OCI-LY3 (cell line): ENCODE data around the gene NDUFA13.

Experiments
- H2AFZ ChIP-seq: fragments of 200-600, 300-600 bp; shearing (Covaris generic); 2 replicates; pipeline ENCODE4 v1.6.0; 2014; ENCODE audit warnings: antibody characterized with exemption, low read depth, low read length
- H3K27ac ChIP-seq: fragments of 200-600, 300-600 bp; sonication (generic); 2 replicates; pipeline ENCODE4 v1.5.1; 2014; ENCODE audit warnings: mild to moderate bottlenecking, low read length, moderate library complexity, mixed read lengths
- H3K27me3 ChIP-seq: fragments of 200-600, 300-600 bp; sonication (generic); 2 replicates; pipeline ENCODE4 v1.6.1; 2014; ENCODE audit warnings: low read depth, low read length, mixed read lengths
- H3K36me3 ChIP-seq: fragments of 200-600, 300-600 bp; sonication (generic); replicated peaks from 2 replicates; pipeline ENCODE3; 2014; ENCODE audit warnings: low read depth, low read length, mixed read lengths
- H3K4me1 ChIP-seq: fragments of 300-600, 200-600 bp; sonication (generic); 2 replicates; pipeline ENCODE4 v1.6.1; 2014; ENCODE audit warnings: low read length, mixed read lengths
- H3K4me2 ChIP-seq: fragments of 200-600, 300-600 bp; sonication (generic); 2 replicates; pipeline ENCODE4 v1.6.1; 2014; ENCODE audit warnings: low read length, mixed read lengths
- H3K4me3 ChIP-seq: fragments of 300-600, 200-600 bp; sonication (generic); 2 replicates; pipeline ENCODE4 v1.5.1; 2014; ENCODE audit warnings: antibody characterized with exemption, mild to moderate bottlenecking, low read length, moderate library complexity
- H3K79me2 ChIP-seq: fragments of 300-600, 200-600 bp; shearing (Covaris generic); 2 replicates; pipeline ENCODE4 v1.6.1; 2014; ENCODE audit warnings: mild to moderate bottlenecking, low read length, mixed read lengths
- H3K9ac ChIP-seq: fragments of 300-600, 200-600 bp; shearing (Covaris generic); 2 replicates; pipeline ENCODE4 v1.6.0; 2014; ENCODE audit warnings: mild to moderate bottlenecking, low read length, moderate library complexity
- H3K9me3 ChIP-seq: fragments of 200-600, 300-600 bp; shearing (Covaris generic); 2 replicates; pipeline ENCODE4 v1.6.1; 2014; ENCODE audit warnings: low read length, mixed read lengths; ENCODE audit not compliant: insufficient read depth
- H4K20me1 ChIP-seq: fragments of 200-600, 300-600 bp; sonication (generic); 2 replicates; pipeline ENCODE4 v1.6.1; 2016; ENCODE audit warnings: low read length, mixed read lengths; ENCODE audit not compliant: insufficient read depth
- EZH2phosphoT487 ChIP-seq: fragments of 200-600 bp; shearing (Covaris generic); IDR thresholded peaks from 2 replicates; pipeline ENCODE4 v1.6.1; 2018; ENCODE audit warnings: antibody characterized with exemption, mixed run types, low read depth
- TF ChIP-seq, protein P1 (sequence below): fragments of 200-600, 300-600 bp; sonication (generic); IDR thresholded peaks from 2 replicates; pipeline ENCODE4 v1.5.1; 2014; ENCODE audit warnings: antibody characterized with exemption, low read length, low read depth

NDUFA13 gene

DNA sequence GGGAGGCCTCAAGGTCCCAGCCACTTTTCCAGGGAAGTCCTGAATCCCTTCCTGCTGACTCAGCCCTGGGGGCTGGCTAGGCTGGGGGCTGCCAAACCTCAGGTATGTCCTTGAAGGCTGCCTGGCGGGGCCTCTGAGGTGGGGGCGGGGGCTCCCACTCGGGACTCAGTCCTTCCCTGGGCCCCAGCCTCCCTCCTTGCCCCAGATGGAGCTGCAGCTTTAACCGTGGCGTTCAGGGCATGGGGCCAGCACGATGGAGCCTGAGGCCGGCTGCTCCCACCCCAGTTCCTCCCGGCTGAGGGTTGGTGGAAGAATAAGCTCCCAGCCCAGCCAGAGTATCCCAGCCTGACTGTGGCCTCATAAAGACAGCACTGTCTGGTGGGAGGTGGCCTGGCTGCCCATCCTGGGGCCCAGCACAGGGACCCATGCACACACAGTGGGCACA is 34.5 kb downstream of the NDUFA13 start:
- H3K4me3 ChIP-seq: no peak overlapping the region
- no peak overlapping the region for H2AFZ ChIP-seq
- H3K27ac ChIP-seq: no peak overlapping the region
- no peak overlapping the region for H3K4me2 ChIP-seq
- H3K9ac ChIP-seq: no peak overlapping the region
- H3K36me3 ChIP-seq: no peaks in the 10 kb centered on the region
- no peaks in the 10 kb centered on the region for H4K20me1 ChIP-seq
- H3K27me3 ChIP-seq: no peaks in the 10 kb centered on the region
- no peaks in the 10 kb centered on the region for H3K79me2 ChIP-seq
- no peaks in the 10 kb centered on the region for H3K4me1 ChIP-seq
- no peaks in the 10 kb centered on the region for H3K9me3 ChIP-seq
- TF ChIP-seq, protein P1, sequence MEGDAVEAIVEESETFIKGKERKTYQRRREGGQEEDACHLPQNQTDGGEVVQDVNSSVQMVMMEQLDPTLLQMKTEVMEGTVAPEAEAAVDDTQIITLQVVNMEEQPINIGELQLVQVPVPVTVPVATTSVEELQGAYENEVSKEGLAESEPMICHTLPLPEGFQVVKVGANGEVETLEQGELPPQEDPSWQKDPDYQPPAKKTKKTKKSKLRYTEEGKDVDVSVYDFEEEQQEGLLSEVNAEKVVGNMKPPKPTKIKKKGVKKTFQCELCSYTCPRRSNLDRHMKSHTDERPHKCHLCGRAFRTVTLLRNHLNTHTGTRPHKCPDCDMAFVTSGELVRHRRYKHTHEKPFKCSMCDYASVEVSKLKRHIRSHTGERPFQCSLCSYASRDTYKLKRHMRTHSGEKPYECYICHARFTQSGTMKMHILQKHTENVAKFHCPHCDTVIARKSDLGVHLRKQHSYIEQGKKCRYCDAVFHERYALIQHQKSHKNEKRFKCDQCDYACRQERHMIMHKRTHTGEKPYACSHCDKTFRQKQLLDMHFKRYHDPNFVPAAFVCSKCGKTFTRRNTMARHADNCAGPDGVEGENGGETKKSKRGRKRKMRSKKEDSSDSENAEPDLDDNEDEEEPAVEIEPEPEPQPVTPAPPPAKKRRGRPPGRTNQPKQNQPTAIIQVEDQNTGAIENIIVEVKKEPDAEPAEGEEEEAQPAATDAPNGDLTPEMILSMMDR: no peak
- TF ChIP-seq EZH2phosphoT487: no peak

DNA sequence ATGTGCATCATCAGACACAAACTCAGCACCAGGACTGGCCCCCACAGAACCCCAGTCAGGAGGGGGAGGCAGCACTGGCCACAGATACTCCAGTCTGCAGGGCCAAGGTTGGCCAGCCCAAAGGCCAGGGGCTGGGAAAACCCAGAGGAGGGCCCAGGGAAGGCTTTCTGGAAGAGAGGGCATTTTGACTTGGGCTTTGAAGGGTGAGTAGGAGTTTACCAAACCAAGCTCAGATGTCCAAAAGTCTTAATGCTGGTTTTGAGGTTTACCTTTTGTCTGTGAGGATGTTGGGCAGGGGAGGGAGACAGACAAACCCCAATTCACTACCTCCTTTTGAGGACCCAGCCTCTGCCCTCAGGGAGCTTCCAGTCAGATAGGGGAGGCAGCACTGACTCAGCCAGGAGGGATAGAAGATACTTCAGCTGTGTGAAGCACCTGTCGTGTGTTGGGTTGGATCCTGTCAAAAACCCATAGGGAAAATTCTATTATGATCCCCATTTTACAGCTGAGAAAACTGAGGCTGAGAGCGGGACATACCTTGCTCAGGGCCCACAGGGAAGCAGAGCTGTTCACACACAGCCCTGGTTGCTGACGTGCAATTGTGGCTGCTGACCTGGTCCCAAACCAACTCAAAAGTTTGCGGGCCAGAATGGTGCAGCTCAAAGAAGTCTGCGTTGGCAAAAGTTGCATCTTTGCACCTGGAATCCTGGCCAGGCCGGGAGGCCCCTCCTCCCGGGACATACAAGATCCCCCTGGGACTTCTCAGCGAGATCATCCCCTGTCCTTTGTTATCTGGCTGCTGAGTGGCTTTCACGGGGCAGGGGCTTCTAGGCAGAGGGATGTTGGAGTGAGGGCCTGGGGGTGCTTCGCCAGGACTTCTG is 35.2 kb downstream of the NDUFA13 start:
- TF ChIP-seq, protein P1: no peak
- TF ChIP-seq EZH2phosphoT487: no peak
- Histone ChIP-seq H3K9me3 (no peaks in the 10 kb centered on the region), H3K27me3 (no peaks in the 10 kb centered on the region), H3K79me2 (no peaks in the 10 kb centered on the region), H4K20me1 (no peaks in the 10 kb centered on the region), H3K4me1 (no peaks in the 10 kb centered on the region), H3K4me3 (no peak overlapping the region), H3K36me3 (no peaks in the 10 kb centered on the region), H3K9ac (no peak overlapping the region), H3K27ac (no peak overlapping the region), H3K4me2 (no peak overlapping the region), H2AFZ (no peak overlapping the region)

DNA sequence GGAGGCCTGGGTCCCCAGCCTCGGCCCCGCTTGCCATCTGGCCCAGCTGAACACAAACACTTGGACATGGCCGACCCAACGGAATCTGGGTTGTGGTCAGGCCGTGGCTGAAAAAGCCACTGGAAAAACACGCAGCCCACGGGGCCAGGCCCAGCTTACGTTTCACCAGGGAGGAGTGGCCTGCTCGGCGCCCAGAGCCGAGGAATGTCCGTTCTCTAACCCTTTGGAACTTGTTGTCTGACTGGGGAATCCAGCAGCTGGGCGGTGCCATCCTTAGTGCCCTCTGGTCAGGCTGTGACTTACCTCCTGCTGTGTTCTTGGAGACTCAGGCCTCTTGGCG is 35.8 kb downstream of the NDUFA13 start:
- Histone ChIP-seq H3K4me3 (no peak overlapping the region), H4K20me1 (no peaks in the 10 kb centered on the region), H3K9me3 (no peaks in the 10 kb centered on the region), H3K4me1 (no peaks in the 10 kb centered on the region), H3K27ac (no peak overlapping the region), H3K79me2 (no peaks in the 10 kb centered on the region), H3K36me3 (no peaks in the 10 kb centered on the region), H3K27me3 (no peaks in the 10 kb centered on the region), H3K9ac (no peak overlapping the region), H3K4me2 (no peak overlapping the region), H2AFZ (no peak overlapping the region)
- TF ChIP-seq, protein P1: no peak
- TF ChIP-seq EZH2phosphoT487: no peak

DNA sequence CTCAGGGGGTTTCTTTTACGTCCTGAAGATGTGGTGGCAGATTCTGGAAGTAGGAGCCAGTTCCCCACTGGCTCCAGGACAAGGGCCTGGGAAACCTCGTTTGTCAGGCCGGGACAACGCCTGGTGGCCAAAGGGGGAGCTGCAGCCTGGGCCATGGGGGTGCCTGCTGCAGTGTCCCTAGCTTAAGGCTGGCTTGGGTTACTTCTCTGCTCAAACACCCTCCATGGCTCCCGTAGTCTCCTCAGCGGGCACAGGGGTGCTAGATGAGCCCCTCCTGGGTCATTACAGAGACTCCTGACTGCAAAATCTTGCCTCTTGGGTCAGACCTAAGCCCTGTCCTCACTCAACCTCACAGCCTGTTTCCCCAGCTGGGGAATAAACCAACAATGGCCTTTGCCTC is 36.8 kb downstream of the NDUFA13 start:
- TF ChIP-seq EZH2phosphoT487: no peak
- TF ChIP-seq, protein P1: peak; percentile 43

More for the DNA sequence above, 36.8 kb downstream of the NDUFA13 start:
- no peaks in the 10 kb centered on the region for H4K20me1 ChIP-seq
- no peaks in the 10 kb centered on the region for H3K79me2 ChIP-seq
- H2AFZ ChIP-seq: no peak overlapping the region
- no peak overlapping the region for H3K27ac ChIP-seq
- H3K36me3 ChIP-seq: no peaks in the 10 kb centered on the region
- H3K9me3 ChIP-seq: no peaks in the 10 kb centered on the region
- no peak overlapping the region for H3K4me2 ChIP-seq
- H3K9ac ChIP-seq: no peak overlapping the region
- H3K27me3 ChIP-seq: no peaks in the 10 kb centered on the region
- no peaks in the 10 kb centered on the region for H3K4me1 ChIP-seq
- no peak overlapping the region for H3K4me3 ChIP-seq
